Measurements from ENCODE around the gene CHIA.
A peak's percentile ranks its signal among the peaks of the same experiment; 100 is the strongest.
"Not testable (repeated sequence)": the region's sequence is repeated elsewhere in the genome, so short reads cannot be mapped to it uniquely, and the experiment has no call there.

The CHIA gene

GRCh38 chr1:111286912-111287311 is 3.7 kb upstream of the CHIA start:
- DNase-seq, result no peak

GRCh38 chr1:111289371-111289770 is 1.3 kb upstream of the CHIA start:
- DNase-seq, result no peak

GRCh38 chr1:111290104-111290503 is 547 bp upstream of the CHIA start:
- DNase-seq, result no peak

- DNase-seq, result no peak
Measured at GRCh38 chr1:111294390-111294789, 3.7 kb downstream of the CHIA start.

- no peak for DNase-seq
Measured at GRCh38 chr1:111302374-111302773, 11.7 kb downstream of the CHIA start.

GRCh38 chr1:111309690-111310089 is 19.0 kb downstream of the CHIA start:
- DNase-seq, result no peak

GRCh38 chr1:111318523-111318922 is 27.9 kb downstream of the CHIA start:
- DNase-seq, result no peak

GRCh38 chr1:111320066-111320879 is 29.6 kb downstream of the CHIA start:
- DNase-seq, result no peak

GRCh38 chr1:111323231-111323630 is 32.6 kb downstream of the CHIA start:
- DNase-seq, result no peak

- DNase-seq, result no peak
Measured at GRCh38 chr1:111332190-111332589, 41.5 kb downstream of the CHIA start.

- peak in 1 of 2 experiments; percentile 71 for DNase-seq
Measured at GRCh38 chr1:111334169-111334568, 43.5 kb downstream of the CHIA start.

GRCh38 chr1:111335214-111335877 is 44.7 kb downstream of the CHIA start:
- DNase-seq, result peak in 1 of 2 experiments; percentile 7

GRCh38 chr1:111338849-111339248 is 48.2 kb downstream of the CHIA start:
- not testable (repeated sequence) for DNase-seq

GRCh38 chr1:111346089-111346885 is 55.6 kb downstream of the CHIA start:
- peak; percentile 91 to 98 for DNase-seq

GRCh38 chr1:111347026-111347425 is 56.4 kb downstream of the CHIA start:
- no peak for DNase-seq

- DNase-seq, result no peak
Measured at GRCh38 chr1:111351700-111352099, 61.0 kb downstream of the CHIA start.

- DNase-seq, result no peak
Measured at GRCh38 chr1:111354584-111354983, 63.9 kb downstream of the CHIA start.

GRCh38 chr1:111358964-111359363 is 68.3 kb downstream of the CHIA start:
- no peak for DNase-seq

- no peak for DNase-seq
Measured at GRCh38 chr1:111359376-111359775, 68.7 kb downstream of the CHIA start.

GRCh38 chr1:111360257-111360656 is 69.6 kb downstream of the CHIA start:
- peak; percentile 44 to 60 for DNase-seq

GRCh38 chr1:111361761-111362160 is 71.1 kb downstream of the CHIA start:
- no peak for DNase-seq

GRCh38 chr1:111364690-111365089 is 74.0 kb downstream of the CHIA start:
- DNase-seq, result peak; percentile 4 to 37

- DNase-seq, result no peak
Measured at GRCh38 chr1:111366256-111366655, 75.6 kb downstream of the CHIA start.

- no peak for DNase-seq
Measured at GRCh38 chr1:111369177-111369576, 78.5 kb downstream of the CHIA start.
